ENCODE data around the gene ZNF148. TPM values are rescaled to one million over a fixed set of nuclear protein-coding genes. Genes with fewer than 3 reads are reported as not detected.

The ZNF148 gene
- total RNA-seq, 2 experiments from 2014 or later = 29.6 to 39.0 TPM

DNA sequence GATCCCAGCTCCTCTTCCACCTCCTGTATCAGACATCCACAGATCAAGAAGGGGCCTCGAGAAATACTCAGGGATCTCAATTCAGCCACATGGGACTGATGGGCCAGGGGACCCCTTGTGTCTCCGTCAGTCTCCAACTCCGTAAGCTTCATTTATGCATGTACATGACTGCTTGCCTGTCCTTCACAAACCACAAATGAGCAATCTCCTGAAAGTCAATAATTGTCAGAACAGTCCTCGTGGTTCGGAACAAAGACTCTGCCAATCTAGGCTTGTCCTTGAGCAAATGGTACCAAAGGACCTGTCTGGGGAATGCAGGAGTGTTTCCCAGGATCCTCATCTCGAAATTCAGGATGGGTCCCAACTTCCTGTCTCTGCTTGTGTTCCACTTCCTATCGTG, 183.4 kb downstream of the ZNF148 start:
- ATAC-seq (no peak), DNase-seq (no peak)
- Mint-ChIP-seq H3K27me3 (peaks cover 44% of the 10 kb centered on the region), H3K9me3 (ENCODE audit: low read depth) (no peaks in the 10 kb centered on the region), H3K27ac (no peak overlapping the region), H3K36me3 (no peaks in the 10 kb centered on the region), H3K4me3 (no peak overlapping the region), H3K4me1 (peaks cover 12% of the 10 kb centered on the region)
- CTCF ChIA-PET = no interaction called here

DNA sequence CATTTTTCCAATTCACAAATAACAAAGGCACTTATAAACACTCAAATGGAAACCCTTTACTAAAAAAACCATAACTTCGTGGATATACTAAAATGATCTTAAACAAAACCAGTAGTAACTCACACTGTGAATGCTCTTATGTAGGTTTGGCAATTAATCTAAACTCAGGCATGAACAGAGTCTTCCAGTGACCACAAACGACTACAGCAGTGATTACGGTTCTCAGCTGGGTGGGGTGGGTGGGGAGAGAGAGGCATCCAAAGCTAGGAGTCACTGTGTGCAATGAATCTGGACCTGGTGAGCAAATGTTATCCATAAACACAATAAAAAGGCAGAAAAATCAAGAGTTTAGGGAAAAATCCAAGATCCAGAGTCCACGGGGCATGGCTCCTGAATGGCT, 183.9 kb downstream of the ZNF148 start:
- no peak for ATAC-seq
- H3K36me3 Mint-ChIP-seq = no peaks in the 10 kb centered on the region
- no peak overlapping the region for H3K27ac Mint-ChIP-seq
- no peak overlapping the region for H3K4me3 Mint-ChIP-seq
- H3K4me1 Mint-ChIP-seq = peaks cover 12% of the 10 kb centered on the region
- CTCF ChIA-PET = no interaction called here
- no peak for DNase-seq
- H3K9me3 Mint-ChIP-seq (ENCODE audit: low read depth) = no peaks in the 10 kb centered on the region
- H3K27me3 Mint-ChIP-seq = peaks cover 39% of the 10 kb centered on the region

DNA sequence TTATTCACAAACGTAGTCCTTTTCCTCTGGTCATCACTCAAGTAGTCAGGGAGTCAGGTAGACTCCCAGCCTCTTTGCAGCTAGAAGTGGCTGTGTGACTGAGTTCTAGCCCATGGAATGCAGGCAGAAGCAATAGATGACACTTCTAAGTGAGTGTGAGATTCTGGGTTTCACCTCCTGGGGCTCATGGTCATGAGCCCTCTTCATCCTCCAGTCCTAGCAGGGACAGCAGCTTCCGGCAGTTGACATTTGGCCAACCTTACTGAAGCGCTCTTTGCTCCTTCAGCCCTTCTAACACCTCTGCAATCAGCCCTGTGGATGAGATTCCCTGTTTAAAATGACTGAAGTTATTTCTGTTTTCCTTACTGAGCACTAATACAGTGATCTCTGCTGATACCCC, 184.3 kb downstream of the ZNF148 start:
- Mint-ChIP-seq H3K4me3 (no peak overlapping the region), H3K36me3 (no peaks in the 10 kb centered on the region), H3K27me3 (peaks cover 35% of the 10 kb centered on the region), H3K27ac (no peak overlapping the region), H3K9me3 (ENCODE audit: low read depth) (no peaks in the 10 kb centered on the region), H3K4me1 (peaks cover 12% of the 10 kb centered on the region)
- no peak for DNase-seq
- no peak for ATAC-seq
- CTCF ChIA-PET = interaction anchor here (1.3 kb wide), 1 partner anchor 12 kb away, joined by 3 read pairs; no protein-coding TSS in a partner anchor

DNA sequence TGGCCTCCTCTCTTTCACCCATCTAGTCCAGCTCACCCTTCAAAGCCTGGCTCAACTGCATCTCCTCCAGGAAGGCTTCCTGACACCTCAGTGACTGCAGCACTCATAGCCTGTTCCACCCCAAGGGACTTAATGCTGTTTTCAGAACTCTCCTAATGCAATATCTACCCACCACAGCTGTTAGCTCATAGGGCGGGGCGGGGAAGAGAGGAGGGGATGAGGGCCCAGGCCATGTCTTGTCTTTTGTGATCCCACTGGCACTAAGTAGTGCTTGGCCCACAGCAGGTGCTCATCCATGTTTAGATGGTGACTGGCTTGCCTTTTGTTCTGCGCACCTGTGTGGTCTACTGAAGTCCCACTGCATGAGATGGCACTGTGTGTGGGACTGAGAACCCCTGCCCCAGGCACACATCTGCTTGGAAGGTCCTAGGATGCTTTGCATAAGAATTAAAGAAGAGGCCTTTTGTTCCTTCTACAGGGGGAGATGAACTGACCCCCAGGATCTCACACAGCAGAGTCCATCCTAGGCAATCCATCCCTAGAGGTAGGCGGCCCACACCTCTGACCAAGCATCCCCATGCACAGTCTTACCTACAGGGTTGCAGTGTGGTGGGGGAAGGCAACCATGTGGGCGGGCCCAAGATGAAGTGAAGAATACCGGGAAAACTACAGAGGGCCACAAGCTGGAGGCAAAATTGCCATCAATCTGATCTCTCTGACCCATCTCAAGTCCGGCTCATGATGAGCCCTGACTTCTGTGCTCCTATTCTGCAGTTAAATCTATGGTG, 185.6 kb downstream of the ZNF148 start:
- Mint-ChIP-seq H3K9me3 (ENCODE audit: low read depth) (no peaks in the 10 kb centered on the region), H3K4me3 (no peak overlapping the region), H3K27ac (no peak overlapping the region), H3K27me3 (peaks cover 27% of the 10 kb centered on the region), H3K4me1 (peaks cover 4% of the 10 kb centered on the region), H3K36me3 (no peaks in the 10 kb centered on the region)
- CTCF ChIA-PET = interaction anchor here (1.3 kb wide), 1 partner anchor 13 kb away, joined by 3 read pairs; no protein-coding TSS in a partner anchor
- DNase-seq (no peak), ATAC-seq (no peak)

DNA sequence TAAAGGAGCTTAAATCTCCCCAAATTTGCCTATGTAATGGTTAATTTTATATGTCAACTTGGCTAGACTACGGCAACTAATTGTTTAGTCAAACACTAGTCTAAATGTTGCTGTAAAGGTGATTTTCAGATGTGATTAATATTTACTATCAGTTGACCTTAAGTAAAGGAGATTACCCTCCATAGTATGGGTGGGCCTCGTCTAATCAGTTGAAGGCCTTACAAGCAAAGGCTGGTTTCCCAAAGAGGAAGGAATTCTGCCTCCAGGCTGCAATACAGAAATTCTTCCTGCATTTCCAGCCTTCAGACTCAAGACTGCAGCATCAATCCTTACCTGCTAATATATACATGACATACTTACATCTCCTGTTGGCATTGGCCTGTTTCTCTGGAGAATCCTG, 186.2 kb downstream of the ZNF148 start:
- Mint-ChIP-seq H3K27ac (no peak overlapping the region), H3K4me1 (peaks cover 4% of the 10 kb centered on the region), H3K4me3 (no peak overlapping the region), H3K36me3 (no peaks in the 10 kb centered on the region), H3K27me3 (peaks cover 21% of the 10 kb centered on the region), H3K9me3 (ENCODE audit: low read depth) (no peaks in the 10 kb centered on the region)
- ATAC-seq (no peak), DNase-seq (no peak)
- CTCF ChIA-PET = no interaction called here

DNA sequence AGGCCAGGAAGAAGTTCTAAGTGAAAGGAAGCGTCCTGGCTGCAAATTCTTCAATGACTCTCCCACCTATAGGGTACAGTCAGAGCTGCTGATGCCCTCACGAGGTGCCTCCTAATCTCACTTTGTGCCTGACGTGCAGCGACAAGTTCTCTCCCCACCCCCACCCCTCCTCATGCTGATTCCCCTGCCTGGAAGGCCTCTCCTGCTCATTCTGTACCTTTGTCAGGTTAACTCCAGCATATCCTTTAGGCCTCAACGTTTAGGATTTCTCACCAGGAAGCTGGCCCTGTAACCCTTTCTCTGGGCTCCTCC, 187.6 kb downstream of the ZNF148 start:
- peaks cover 4% of the 10 kb centered on the region for H3K4me1 Mint-ChIP-seq
- ATAC-seq (no peak), DNase-seq (no peak)
- H3K9me3 Mint-ChIP-seq (ENCODE audit: low read depth) = no peaks in the 10 kb centered on the region
- H3K4me3 Mint-ChIP-seq = no peak overlapping the region
- H3K27ac Mint-ChIP-seq = no peak overlapping the region
- H3K27me3 Mint-ChIP-seq = peaks cover 14% of the 10 kb centered on the region
- H3K36me3 Mint-ChIP-seq = no peaks in the 10 kb centered on the region
- CTCF ChIA-PET = interaction anchor here (1.3 kb wide), 1 partner anchor 47 kb away, joined by 3 read pairs; no protein-coding TSS in a partner anchor

DNA sequence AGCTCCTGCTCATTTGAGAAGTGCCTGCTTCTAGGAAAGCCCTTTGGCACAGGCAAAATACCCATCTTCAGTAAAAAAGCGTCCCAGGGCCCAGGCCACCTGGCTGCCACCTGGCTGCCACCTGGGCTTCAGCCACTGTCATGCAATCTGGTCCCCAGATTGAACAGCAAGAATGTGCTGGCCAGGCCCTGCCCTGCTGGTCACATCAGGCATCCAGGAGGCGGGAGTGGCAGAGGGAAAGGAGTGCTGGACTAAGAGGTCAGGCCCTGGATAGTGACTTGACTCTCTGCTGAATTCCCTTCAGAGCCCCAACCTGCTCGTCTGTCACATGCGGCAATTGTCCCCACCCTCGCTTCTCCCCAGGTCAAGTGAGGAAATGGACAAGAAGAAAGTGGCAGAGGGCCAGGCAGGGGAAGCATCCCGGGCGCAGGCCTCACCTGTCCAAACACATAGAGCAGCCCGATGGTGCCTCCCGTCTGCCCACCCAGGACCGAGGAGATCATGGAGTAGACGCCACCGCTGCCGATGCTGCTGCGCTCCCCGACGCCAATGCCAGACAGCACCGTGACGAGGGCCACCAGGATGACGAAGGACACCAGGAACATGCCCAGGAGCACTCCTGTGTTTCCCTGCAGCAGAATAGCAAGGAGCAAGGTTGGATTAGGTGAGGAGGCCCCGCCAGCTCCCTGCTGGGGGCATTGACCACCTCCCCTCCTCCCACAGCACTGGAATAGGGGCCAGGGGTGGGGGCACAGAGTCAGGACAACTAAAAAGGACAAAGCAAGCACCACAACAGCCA, 188.1 kb downstream of the ZNF148 start:
- DNase-seq (no peak), ATAC-seq (no peak)
- Mint-ChIP-seq H3K4me1 (peaks cover 1% of the 10 kb centered on the region), H3K27ac (no peak overlapping the region), H3K4me3 (no peak overlapping the region), H3K36me3 (no peaks in the 10 kb centered on the region), H3K9me3 (ENCODE audit: low read depth) (no peaks in the 10 kb centered on the region), H3K27me3 (peaks cover 9% of the 10 kb centered on the region)
- CTCF ChIA-PET = interaction anchor here (1.3 kb wide), 1 partner anchor 46 kb away, joined by 3 read pairs; no protein-coding TSS in a partner anchor

DNA sequence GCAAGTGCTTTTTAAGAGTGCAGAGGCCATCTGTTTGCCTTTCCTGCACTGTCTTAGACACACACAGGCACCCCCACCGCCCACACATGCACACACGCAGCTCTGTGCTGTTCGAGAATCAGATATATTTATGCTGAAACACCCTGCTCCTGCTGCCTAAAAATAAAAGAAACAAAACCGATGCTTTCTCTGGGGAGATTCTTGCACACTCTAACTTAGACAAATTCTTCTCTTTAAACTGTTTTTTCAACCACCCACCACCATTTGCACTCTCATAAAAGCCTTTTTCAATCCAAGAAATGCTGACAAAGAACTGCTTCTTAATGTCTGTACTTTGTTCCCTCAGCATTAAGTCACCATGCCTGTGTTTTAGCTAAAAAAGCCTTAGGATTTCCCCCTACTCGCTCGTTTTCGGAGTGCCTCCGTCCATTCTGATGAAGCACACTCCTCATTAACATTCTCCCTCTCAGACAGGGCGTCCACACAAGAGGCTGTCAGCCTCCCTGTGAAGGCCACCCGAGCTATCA, 188.8 kb downstream of the ZNF148 start:
- no peaks in the 10 kb centered on the region for H3K4me1 Mint-ChIP-seq
- H3K36me3 Mint-ChIP-seq = no peaks in the 10 kb centered on the region

DNA sequence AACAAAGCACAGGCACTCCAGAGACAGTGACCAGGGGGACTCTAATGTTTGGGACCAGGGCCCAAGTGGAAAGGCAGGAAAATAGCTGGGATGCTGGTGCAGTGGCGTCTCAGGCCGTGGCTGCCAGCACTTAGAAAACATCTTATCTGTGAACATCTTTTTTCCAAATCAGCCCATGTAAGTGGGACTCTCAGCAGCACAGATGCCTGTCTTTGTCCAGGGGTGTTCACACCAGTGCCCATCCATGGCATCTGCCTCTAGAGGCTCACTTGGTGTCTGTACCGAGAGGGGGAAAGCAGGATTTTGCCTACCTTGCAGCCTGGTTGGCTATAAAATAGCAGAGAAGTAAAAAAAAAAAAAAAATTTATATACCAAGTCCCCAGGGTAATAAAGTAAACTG, 189.3 kb downstream of the ZNF148 start:
- no peak overlapping the region for H3K27ac Mint-ChIP-seq
- DNase-seq (no peak), ATAC-seq (no peak)
- H3K36me3 Mint-ChIP-seq = no peaks in the 10 kb centered on the region
- H3K4me1 Mint-ChIP-seq = no peaks in the 10 kb centered on the region
- H3K9me3 Mint-ChIP-seq (ENCODE audit: low read depth) = no peaks in the 10 kb centered on the region
- H3K4me3 Mint-ChIP-seq = no peak overlapping the region
- peaks cover 3% of the 10 kb centered on the region for H3K27me3 Mint-ChIP-seq
- CTCF ChIA-PET = no interaction called here

More for the DNA sequence above, 188.8 kb downstream of the ZNF148 start:
- H3K27ac Mint-ChIP-seq = no peak overlapping the region
- CTCF ChIA-PET = no interaction called here
- H3K4me3 Mint-ChIP-seq = no peak overlapping the region
- no peaks in the 10 kb centered on the region for H3K9me3 Mint-ChIP-seq (ENCODE audit: low read depth)
- DNase-seq (no peak), ATAC-seq (no peak)
- H3K27me3 Mint-ChIP-seq = peaks cover 3% of the 10 kb centered on the region

DNA sequence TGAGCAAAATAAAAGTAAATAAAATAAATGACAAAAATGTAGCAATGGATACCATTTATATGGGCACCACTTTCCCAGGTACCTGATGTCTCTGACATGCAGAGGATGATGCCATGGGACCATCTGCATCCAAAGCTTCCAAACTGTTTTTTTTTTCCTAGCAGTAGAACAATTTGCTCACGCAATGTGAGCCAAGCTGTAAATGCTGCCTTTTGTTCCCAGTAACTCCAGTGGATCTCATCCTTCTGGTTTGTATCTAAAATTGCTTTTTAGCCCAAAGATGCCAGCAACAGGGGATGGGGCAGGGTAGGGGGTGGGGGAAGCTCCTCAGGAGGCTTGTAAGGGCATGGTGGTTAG, 195.3 kb downstream of the ZNF148 start:
- no peak overlapping the region for H3K4me3 Mint-ChIP-seq
- H3K36me3 Mint-ChIP-seq = no peaks in the 10 kb centered on the region
- H3K9me3 Mint-ChIP-seq (ENCODE audit: low read depth) = no peaks in the 10 kb centered on the region
- no peak overlapping the region for H3K27ac Mint-ChIP-seq
- ATAC-seq (no peak), DNase-seq (no peak)
- H3K4me1 Mint-ChIP-seq = peaks cover 8% of the 10 kb centered on the region
- no peaks in the 10 kb centered on the region for H3K27me3 Mint-ChIP-seq
- CTCF ChIA-PET = interaction anchor here (1.2 kb wide), 1 partner anchor 14 kb away, joined by 3 read pairs; no protein-coding TSS in a partner anchor

DNA sequence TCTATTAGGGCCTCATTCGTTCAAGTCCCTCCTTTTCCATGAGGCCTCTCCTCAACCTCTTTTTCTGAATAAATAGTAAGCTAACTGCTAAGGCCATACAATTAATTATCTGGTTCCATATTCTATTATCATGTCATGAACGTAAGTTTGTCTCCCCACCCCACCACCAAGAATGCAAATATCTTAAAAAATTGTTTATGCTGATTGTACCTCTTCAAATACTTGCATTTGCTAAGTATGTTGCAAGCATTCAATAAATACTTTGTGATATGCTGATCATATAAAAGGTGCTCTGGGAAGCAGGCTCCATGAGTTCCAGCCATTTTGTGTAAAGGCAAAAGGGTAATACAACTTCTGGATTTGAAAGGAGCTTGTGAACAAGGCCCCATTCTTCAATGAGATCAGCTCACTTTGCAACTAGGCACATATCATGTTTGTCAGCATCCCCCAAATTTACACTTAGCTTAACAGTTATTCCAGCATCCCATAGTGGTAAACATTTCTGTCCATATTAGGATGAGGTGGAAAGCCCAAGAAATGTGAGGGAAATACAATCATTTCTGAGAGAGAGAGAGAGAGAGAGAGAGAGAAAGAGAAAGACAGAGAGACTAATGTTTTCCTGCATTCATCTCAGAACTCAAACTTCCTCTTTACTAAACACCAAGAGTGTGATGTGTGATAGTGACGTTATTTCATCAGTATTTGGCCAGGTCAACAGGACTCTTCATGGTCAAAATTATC, 195.8 kb downstream of the ZNF148 start:
- CTCF ChIA-PET = interaction anchor here (1.2 kb wide), 1 partner anchor 14 kb away, joined by 3 read pairs; no protein-coding TSS in a partner anchor
- no peak for DNase-seq
- peaks cover 8% of the 10 kb centered on the region for H3K4me1 Mint-ChIP-seq
- H3K4me3 Mint-ChIP-seq = no peak overlapping the region
- no peak for ATAC-seq
- no peak overlapping the region for H3K27ac Mint-ChIP-seq
- no peaks in the 10 kb centered on the region for H3K27me3 Mint-ChIP-seq
- H3K36me3 Mint-ChIP-seq = no peaks in the 10 kb centered on the region
- no peaks in the 10 kb centered on the region for H3K9me3 Mint-ChIP-seq (ENCODE audit: low read depth)

DNA sequence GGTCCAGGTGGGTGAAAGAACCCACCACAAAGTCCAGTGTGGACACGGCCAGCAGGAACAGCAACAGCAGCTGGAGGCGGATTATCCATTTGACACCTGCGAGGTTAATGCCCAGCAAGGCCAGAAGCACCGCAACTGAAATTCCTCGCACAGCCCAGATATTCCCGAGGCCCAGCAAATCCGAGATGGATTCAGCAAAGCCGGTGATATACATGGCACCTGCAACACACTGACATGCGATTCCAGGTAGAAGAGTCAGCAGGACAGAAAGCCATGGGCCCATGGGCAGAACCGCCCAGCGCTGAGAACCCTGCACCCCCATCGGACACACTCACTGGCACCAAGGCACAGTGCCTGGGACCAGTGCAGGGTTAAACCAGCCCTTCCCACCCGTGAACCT, 197.4 kb downstream of the ZNF148 start:
- Mint-ChIP-seq H3K27ac (no peak overlapping the region), H3K36me3 (no peaks in the 10 kb centered on the region), H3K4me1 (peaks cover 8% of the 10 kb centered on the region), H3K9me3 (ENCODE audit: low read depth) (peaks cover 3% of the 10 kb centered on the region), H3K4me3 (no peak overlapping the region), H3K27me3 (no peaks in the 10 kb centered on the region)
- CTCF ChIA-PET = no interaction called here
- ATAC-seq (no peak), DNase-seq (no peak)

All from activated CD8-positive, alpha-beta memory T cell treated with anti-CD3 and anti-CD28 coated beads, Interleukin-2, amount 10 ng/mL, durations not matched to agents 7 days and 5 days (primary cell).